RKO (cell line): ENCODE results near the gene INPP4B.

Experiments
- DNase-seq: peaks from one replicate; pipeline ENCODE4 v3.0.0-alpha.2; 2016; ENCODE audit warnings: low spot score

INPP4B gene

DNA sequence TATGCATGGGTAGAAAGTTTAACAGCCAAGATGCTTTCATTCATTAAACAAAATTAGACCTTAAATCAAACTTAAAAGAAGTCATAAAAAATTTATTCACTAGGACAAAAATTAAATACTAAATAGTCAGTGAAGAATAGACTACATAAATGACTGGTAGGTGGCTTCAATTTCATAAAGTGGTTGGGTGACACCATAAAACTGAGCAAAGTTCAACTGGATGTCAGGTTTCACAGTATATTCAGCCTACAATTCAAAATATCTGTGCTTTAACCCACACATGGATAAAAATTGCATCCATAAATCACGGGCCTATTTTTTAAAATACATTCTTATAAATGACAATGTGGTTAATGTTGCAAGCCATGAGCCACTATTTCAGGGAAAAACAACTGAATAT lies 627.4 kb downstream of the INPP4B start:
- no peak for DNase-seq

DNA sequence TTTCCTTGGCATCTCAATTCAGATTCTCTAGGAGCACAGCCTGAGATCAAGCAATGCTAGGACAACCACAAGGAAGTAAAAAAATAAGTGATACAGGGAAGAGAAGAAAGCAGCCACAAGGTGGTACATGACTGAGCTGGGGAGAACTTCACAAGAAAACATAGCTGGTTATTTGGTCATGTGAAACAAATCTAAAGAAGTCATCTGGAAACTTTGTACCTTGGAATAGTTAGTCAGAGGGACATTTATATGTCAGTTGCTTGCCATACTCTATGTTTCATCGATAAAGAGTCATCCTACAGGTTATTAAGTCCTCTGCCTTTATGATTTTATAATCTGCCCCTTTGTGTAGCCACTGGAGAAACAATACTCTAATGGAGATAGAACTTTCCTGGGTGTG lies 634.7 kb downstream of the INPP4B start:
- DNase-seq = no peak

DNA sequence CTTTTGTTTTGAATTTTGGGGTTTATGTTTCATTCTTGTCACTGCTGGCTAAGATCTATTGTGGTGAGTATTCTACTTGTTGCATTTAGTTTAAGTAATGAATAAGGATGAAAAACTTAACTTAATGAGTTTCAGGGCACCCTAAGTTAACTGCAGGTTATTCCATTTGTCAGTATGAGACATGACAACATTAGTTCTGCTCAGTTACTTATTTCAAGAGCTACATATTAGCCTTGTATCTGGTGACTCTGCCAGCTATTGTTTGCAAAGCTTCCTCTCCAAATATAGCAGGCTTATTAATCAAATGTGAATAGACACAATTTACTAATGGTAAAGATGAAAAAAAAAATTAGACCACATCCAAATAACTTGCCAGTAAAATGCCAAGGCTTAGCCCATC lies 642.6 kb downstream of the INPP4B start:
- DNase-seq = no peak

DNA sequence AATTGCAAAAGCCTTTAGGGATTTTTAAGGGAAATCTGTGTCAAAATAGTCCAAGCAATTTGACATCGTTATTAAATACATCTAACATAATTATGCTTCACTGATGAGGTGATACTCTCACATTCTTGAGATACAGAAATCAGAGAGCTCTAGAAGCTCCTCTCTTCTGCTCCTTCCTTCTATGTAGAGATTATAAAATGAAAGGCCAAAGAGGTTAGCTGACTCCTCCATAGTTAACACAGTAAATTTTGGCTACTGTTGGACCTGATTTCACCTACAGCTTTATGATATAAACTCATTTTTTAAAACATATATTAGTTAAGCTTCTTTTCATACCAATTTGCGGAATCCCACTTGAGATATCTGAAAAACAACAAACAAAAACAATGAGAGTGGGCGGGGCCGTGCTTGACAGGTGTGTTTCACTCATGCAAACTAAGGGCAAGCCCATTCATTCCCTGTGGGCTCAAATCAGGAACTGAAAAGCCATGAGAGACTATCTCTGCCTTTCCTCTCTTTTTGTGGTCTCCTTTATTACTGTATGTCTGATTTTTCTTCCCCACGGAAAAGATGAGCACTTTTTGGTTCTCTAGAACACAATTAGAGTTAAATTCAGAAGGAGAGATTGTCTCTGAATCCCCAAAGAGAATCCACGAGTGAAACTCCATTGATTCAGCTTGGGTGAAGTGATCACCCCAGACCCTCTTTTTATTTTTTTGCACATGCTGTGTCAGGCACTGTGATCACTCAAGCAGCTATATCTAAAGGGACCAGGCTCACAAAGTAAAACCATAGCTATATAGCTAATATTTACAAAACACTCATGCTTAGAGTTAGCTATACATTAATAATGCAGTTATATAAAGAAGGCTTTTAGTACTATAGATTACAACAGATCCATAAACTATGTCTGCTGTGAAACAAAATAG lies 643.4 kb downstream of the INPP4B start:
- DNase-seq = no peak

DNA sequence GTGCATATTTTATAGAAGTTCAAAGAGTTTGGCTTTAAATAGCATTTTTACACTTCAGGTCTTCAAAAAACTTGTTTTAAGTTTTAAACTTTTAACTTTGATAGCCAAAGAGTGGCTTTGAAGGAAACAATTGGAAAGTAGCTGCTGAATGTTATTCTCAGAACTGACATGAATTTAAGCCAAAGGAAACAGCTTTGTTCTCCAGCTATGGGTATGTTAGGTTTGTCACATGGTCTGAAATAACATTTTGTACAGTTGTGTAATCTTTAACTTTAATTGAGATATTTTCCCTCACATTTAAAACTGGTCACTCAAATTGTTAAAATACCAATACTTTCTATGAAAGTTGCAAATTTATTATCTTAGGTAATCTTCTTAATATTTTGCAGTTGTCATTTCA lies 645.1 kb downstream of the INPP4B start:
- DNase-seq = no peak

DNA sequence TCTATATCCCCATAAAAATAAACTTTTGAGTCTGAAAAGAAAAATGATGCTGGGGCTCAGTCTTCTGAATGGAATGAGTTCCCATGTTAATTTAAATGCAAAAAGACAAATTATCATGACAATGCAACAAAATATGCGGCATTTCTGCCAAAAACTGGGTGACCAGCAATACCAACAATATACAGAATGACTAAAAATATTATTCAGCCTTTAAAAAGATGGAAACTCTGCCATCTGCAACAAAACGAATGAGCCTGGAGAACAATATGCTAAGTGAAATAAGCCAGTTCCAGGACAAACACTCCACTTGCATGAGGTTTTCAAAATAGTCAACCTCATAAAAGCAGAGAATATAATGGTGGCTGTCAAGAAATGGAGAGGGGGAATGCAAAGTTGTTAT lies 651.2 kb downstream of the INPP4B start:
- no peak for DNase-seq

DNA sequence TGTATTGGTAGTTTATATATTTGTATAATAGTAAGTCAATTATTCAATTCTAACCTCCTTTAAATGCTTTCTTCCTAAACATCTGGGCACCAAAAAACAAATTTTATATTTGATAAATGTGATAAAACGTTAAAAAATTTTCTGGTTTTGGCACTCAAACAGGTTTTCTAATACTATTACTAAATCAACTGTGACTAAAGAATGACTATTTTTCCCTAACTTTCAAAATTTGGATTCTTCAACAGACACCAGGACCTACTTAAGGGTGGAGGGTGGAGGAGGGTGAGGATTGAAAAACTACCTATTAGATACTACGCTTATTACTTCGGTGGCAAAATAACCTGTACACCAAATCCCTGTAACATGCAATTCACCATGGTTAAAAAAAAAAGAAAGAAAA lies 654.2 kb downstream of the INPP4B start:
- no peak for DNase-seq

DNA sequence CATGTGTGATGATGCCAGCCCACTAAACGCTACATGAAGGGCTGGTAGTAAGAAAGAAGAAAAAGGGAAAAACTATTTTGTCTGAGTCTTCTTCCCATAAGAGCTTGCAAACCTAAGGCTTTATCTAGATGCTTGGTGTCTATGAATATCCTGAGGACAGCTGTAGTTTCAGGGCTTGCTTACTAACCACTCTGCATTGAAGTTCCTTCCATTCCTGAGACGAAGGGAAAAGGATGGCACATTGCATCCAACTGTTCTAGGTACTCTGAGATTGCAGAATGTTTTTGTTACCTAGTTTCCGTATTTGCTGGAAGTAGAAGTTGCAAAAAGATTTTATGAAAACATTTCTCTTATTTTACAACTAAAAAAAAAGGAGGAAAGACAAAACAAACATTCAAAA lies 665.1 kb downstream of the INPP4B start:
- no peak for DNase-seq

DNA sequence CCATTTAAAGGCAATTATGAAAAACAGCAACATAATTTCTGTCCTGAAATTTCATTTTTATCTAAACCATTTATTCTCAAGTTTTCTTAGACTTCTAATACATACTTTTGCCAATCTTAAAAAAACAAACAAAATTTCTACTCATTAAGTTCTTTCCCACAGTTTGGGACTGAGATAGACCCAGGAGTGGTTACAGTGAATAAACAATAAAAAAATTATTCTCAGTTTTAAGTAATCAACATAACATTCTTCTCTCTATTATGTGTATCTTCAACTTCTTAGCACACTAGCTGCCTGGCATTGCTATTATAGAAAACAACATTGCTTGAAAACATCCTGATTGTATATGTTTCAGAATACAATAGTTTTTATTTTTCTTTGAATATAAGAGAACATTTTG lies 676.9 kb downstream of the INPP4B start:
- DNase-seq = no peak

DNA sequence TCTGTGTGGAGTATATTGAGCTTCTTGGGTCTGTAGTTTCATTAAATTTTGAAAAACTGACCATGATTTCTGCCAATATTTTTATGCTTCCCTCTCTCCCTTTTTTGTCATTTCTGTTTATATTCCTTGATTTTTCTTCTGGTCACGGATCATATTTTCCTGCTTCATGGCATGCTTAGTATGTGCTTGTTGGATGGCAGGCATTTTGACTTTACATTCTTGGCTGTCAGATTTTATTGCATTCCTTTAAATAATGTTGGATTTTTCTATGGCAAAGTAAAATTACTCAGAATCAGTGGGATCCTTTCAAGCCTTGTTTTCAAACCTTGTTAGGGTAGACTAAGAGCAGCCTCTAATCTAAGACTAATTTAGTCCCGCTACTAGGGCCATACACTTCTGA lies 677.9 kb downstream of the INPP4B start:
- no peak for DNase-seq

DNA sequence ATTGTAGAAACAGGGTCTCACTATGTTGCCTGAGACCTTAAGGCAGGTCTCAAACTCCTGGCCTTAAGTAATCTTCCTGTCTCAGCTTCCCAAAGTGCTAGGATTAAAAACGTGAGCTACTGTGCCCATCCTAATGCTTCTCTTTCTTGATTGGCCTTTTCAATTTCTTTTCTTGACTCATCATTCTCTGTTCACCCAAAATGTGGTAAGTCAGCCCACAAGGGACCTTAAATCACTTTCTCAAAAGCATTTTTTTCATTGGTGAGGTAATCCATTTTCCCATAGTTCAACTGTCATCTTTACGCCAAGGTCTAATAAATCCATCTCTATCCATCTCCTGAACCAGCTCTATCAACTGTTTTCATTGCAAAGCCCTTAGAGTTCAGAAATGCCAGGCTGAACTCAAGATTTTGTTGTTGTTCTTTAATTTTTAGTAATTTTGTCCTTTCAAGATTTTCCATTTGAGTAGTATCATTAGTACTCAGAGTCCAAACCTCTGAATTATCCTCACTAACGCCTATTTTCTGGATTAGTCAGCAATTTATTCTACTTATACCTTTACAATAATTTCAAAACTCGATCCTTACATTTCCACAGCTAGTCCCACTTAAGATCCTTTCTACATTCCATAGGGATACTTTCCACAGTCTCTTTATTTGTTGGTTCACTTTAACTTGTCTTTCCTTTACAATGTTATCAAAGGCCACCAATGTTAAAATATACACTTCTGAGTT lies 681.2 kb downstream of the INPP4B start:
- DNase-seq = no peak

DNA sequence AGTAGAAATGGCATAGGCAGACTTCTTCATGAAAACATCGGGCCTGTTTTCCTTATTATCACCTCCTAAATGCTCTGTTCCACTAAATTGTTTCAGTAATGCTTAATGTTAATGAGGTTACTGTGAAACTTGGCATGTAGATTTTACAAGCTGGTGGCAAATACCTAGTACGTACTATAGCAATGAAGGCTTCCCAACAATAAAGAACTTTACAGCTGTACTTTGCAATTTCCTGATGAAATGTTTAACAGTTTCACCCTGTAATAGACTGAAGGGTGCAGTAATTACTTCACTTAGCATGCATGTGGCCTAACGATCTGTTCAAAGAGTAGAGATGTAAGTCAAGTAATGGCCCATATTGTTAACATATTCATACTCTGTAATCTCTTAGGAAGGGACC lies 685.0 kb downstream of the INPP4B start:
- no peak for DNase-seq

DNA sequence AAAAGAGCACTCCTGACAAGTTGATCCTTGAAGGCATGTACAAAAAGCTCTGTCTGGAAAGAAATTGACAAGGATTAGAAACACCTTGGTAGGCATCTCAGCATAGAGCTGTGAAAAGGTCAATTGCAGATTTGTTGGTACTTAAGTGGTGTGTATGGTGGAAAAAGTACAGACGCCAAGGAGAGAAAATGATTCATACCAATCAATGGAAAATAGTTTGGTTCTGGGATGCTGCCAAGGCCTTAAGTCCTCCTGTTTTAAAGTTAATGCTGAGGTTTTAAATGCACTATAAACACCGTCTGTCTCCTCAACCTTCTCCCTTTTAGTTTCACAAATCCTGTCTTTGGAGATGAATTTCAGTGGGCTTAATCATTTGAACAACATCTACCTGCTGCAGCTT lies 685.6 kb downstream of the INPP4B start:
- DNase-seq = no peak

DNA sequence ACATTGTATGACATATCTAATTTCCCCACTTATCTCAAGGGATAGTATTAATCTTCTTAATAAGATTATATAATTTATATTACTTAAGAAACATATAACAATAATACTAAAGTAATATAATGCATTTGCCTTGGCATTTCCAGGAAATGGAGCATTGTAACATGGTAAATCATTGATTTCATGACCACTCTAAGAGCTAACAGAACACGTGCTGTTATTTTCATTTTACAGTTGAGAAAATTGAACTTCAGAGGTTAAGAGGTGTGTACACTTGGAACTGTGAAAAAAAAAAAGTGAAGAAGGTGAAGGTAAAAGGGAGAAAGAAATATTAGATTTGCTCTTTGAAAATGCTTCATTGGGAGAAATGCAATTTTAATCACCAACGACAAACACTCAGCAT lies 687.1 kb downstream of the INPP4B start:
- no peak for DNase-seq

DNA sequence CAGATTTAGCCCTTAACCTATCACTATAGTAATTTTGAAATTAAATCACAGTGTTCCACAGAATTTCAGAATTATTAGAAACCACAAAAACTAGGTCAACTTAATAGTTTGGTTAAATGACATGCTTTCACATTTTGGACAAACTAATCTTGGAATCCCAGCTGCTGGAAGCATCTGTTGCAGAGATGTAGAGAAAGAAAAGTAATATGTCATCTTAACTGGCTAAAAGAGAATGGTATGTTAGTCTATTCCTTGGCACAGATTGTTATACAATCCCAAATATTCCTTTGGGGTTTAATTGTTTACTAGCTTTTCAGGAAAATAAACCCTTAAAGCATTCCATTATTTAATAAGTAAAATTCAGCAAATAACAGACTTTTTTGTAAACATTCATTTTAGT lies 689.8 kb downstream of the INPP4B start:
- DNase-seq = no peak

DNA sequence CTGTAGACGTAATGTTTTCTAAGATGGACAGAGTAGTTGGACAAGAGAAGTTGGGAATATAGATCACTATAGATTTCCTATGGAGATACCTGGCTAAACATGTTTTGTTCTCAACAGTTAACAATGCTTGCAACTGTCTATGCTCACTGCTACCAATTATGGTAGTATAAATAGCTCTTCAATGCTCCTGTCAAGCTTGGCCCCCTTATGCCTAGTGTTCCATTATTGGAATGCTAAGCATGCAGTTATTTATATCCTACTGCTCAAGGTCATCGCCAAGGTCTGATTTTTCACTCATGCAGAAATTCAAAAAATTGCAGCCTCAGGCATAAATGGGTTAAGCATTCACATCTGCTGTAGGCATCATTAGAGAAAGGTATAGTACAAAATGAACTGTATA lies 690.8 kb downstream of the INPP4B start:
- no peak for DNase-seq

DNA sequence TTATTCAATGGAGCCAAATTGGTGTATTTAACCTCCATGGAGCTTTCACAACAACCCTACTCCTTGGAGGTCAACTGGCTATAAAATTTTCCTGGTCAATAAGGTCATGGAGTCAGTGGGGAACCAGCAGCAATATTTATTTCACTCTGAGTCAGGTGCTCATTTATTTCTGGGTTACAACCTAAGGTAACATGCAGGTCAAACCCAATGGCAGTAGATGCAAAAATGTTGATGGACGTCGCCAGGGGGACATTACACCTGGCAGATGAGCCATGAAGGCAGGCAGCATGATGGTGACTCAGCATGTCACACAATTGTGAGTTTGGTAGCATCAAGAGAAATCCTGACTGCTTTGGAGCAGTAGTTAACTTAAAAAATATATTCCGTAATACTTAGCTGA lies 695.6 kb downstream of the INPP4B start:
- DNase-seq = no peak

DNA sequence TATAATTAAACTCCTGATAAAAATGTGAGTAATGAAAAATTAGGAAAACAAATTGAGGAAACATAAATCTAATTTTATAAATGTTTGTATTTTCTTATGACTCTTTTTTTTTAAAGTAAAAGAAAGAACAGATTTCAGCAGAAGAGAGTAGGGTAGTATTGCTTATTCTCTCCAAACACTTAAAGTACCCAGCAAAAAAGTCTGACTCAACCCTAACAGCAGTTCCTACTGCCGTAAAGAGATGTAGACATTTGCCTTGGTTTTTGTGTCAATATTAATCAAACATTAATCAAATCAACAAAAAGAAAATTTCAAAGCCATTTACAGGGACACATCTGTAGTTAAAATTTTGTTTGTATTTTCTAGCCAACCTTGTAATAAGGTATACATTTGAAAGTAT lies 701.3 kb downstream of the INPP4B start:
- DNase-seq = no peak

DNA sequence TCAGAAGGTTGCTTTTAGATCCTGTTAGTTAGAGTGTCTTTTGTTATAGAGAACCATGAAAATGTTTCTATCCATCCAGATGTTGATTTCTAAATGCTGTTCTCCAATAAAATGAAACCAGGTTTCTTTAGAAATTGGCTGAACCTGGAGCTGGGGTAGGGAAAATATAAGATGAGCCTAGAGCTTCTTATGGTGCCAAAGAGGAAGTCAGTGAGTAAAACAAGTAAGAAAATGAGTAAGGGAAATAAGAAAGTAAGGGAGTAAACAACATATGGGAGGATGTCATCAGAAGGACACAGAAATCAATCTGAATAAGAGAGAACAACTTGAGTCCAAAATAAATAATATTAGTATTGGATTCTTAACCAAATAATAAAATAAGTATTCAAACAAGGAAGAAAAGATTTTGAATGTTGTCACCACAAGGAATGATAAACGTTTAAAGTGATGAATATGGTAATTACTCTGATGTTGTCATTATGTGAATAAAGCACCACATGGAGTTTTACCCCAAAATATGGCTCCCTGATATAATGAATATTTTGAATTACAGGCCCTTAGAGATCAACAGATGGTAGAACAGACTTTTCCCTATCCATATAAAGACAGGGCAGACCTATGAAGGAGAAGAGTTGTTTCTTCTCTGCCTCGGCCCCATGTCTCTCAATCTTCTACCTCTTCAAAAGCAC lies 703.6 kb downstream of the INPP4B start:
- DNase-seq = no peak

DNA sequence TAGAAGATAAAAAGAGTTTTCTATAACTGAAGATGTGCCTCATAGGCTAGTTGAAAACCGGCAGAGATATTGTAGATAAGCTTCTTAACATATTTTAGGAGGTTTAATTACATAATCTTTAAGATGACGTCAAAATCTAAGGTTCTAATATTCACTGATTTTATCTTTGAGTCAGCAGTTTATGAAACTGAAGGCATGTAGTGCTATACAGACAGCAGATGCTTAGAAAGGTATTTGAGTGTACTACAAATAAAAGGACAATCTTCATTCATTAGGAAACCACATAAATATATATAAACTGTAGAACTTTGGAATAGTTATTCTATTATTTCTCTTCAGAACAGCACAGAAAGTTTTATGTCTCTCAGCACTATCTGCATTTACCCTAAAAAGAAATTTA lies 704.9 kb downstream of the INPP4B start:
- DNase-seq = no peak

DNA sequence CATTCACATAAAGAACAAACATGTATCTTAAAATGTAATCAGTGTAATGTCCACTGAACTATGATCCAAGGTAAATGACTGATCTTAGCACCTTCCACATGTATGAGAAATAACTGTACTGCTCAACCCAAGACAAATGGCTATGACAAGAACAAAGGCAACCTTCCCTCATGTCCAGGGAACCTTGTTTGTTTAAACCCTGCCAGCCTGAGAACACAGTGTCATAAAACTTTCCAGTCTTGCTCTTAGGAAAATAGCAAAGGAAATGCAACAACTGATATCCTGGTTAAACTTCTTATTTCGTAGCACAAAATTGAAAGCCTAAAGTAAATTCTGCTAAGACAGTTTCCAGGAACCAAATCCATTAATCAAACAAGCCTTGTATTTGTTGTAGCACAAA lies 715.4 kb downstream of the INPP4B start:
- DNase-seq = no peak

DNA sequence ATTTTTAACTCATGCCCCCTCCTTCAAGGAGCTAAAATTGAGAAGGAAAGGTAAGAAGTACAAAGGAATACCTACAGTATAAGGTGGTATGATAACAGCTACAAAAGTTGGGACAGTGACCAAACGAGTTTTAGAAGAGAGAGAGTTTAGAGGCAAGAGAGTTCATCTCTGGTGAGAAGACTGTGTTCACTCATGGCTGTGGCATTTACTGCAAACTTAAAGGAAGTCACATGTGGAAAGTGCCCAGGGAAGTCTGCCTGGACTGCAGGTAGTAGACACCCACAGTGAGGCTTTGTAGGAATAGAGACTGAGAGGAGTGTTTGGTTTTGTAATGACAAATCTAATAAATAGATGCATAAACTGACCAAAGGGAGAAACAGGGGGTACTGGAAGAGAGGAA lies 716.2 kb downstream of the INPP4B start:
- no peak for DNase-seq

DNA sequence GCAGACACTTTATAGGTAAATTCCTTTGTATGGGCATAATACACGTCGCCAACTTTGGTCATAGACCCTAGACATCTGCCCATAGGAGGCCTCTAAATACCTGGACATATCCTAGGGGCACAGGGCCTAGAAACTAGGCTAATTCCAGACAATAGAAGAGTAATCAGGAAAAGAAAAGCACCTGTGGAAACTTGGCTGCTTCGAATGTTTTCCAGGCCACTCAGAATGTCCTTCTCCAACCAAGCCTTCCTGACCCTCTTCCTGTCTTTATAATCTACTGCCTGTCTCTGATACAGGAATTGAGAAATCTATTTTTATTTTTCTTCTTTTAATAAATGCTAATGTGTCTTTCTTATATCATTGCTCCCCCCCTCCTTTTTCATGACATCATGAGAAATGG lies 716.6 kb downstream of the INPP4B start:
- DNase-seq = no peak
